EH (cell line): Measurements from ENCODE around the gene MYO18B.

Source experiments
- DNase-seq: peaks from one replicate; pipeline ENCODE4 v3.0.0-alpha.2; 2015; ENCODE audit warnings: low read depth

The MYO18B gene

GRCh38 chr22:25853501-25854284, 111.7 kb downstream of the MYO18B start:
- no peak for DNase-seq

DNA sequence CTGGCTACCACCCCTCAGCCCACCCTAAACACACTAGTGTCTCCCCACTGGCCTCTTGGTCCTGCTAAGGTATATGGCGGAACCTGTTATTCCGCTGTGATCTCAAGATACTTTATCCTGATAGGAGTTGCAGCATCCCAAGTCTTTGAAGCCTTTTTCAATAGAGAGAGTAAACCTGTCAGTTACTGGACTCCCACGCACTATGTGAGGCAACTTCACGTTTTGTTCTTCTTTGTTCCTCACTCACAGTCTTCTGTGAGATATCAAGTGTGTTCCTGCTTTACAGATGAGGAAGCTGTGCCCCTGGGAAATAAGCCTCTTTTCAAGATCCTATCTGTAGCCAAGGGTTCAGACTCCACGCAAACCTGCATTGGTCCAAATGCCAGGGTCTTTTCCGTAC, 127.8 kb downstream of the MYO18B start:
- DNase-seq: no peak

- no peak for DNase-seq
These were observed 132.3 kb downstream of the MYO18B start for GRCh38 chr22:25874327-25874726.

GRCh38 chr22:25875461-25875860, 133.5 kb downstream of the MYO18B start:
- DNase-seq: no peak

- no peak for DNase-seq
These were observed 134.9 kb downstream of the MYO18B start for GRCh38 chr22:25876871-25877270.

DNA sequence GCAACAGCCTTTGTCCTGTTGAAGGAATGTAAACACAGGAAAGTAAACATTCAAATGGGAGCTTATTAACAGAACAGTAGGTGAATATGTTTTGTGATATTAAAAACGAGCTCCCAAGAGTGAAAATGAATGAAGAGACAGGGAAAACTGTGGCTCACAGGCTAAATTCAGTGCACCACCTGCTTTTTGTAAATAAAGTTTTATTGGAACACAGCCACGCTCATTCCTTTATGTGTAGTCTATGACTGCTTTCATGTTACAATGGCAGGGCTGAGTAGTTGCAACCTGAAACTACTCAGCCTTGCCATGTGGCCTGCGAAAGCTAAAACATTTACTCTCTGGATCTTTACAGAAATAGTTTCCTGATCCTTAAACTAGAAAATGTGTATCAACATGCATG, 136.9 kb downstream of the MYO18B start:
- no peak for DNase-seq

DNA sequence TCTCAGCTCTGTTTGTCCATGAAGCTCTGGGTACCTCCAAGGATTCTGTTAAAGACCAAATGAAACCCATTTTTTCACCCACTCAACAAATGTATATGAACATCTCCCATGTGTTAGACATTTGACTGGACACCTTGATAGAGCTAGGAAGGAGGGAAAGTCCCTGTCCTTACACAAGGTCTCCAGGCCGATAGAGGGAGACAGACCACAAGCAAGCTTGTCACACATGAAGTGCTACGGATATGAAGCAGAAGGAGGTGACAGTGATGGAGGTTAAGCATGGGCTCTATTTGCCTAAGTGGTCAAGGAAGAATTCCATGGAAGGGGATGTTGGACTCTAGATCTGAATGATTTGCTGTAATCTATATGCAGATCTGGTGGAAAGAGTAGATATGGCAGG, 138.5 kb downstream of the MYO18B start:
- DNase-seq: no peak

DNA sequence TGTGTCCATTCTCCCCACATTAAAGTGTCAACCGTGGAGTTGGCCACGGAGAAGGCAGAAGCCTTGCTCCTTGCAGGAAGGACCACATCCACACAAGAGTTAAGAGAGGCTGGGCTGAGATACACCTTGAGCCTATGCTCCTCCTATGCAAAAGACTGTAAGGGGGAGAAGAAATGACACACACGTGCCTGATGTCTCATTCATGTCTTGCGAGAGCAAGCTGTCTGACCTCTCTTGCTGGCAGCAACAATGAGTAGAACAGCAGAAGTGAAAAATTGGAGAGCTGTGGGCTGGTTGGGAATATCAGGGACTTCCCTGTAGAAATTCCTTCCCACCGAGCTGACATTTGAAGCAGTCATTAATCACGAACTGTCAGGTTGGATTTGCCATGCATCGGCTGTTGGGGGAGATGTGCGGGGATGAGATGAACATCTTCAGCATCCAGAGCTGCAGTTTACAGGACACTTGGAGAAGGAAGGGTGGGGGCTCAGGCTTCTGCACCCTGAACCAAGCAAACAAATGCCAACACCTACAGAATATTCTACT, 139.3 kb downstream of the MYO18B start:
- no peak for DNase-seq

DNA sequence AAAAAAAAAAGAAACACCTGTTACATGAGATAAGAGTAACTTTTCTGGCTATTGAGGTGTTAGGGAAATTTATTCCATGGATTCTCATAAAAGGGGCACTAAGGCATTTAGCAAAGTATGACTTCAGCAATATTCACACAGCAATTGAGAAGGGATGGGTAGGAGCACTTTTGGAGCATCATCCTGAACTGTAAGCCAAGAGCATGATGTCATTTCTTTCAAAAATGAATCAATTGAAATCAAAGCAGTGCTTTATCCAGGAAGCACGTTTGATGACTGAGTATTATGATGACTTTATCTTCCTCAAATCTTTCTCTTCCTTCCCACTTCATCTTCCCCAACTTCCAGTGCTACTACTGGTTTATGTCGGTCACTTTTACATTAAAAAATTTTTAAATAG, 140.4 kb downstream of the MYO18B start:
- DNase-seq: no peak

DNA sequence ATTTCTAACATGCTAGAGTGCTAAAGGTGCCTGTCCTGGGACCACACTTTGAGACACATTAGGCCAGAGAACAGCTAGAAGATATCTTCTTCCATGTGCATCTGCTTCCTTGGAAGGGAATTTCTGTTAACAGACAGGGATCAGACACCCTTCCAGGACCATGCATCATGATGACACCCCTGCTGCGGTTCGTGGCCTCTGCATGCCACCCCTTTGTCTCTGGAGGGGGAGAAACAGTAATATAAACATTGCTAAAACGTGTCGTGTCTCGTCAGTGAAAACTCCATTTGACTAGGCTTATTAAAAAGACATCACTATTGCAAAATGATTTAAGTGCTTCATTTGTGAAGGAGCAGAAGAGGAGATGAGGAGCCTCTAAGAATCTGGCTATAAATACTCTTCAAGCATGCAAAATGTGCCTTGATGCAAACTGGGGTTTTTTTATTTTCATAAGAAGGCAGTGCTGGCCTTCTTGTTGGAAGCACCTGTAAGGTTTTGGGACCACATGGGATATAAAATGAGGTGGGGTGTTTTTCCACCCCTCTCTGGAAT, 141.6 kb downstream of the MYO18B start:
- DNase-seq: no peak

GRCh38 chr22:25884121-25884520, 142.1 kb downstream of the MYO18B start:
- no peak for DNase-seq

- no peak for DNase-seq
These were observed 146.5 kb downstream of the MYO18B start for GRCh38 chr22:25888399-25889054.

DNA sequence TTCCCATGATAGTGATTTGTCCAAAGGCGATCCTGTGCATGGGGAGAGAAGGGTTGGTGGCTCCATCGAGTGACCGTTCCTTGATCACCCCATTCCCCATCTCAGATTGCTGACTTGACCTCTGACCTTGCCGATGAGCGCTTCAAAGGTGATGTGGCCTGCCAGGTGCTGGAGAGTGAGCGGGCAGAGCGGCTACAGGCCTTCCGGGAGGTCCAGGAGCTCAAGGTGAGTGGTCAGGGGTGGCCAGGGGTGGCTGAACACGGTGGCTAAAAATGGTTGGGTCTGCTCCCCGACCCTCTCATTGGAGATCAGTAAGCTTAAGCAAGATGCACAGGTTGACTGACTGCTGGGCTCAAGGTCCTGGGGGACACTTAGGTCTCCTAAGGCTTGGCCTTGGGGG, 148.7 kb downstream of the MYO18B start:
- DNase-seq: no peak

DNA sequence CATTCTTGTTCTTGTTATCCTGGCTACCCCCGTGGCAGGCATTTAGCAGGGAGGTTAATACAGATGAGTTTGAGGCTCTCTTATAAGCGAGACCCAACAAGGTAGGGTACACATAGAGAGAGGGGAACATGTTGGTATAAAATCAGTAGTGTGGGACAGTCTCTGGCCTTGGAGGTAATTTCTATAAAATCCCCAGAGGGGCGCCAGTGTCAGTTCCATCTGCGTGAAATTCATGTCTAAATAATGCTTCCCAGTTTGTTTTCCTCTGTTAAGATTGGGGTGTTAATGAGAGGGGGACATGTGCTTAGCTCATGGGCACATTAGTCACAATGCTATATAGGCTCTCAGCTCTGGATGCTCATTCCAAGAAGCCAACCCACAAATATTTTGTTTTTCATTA, 150.7 kb downstream of the MYO18B start:
- DNase-seq: no peak

DNA sequence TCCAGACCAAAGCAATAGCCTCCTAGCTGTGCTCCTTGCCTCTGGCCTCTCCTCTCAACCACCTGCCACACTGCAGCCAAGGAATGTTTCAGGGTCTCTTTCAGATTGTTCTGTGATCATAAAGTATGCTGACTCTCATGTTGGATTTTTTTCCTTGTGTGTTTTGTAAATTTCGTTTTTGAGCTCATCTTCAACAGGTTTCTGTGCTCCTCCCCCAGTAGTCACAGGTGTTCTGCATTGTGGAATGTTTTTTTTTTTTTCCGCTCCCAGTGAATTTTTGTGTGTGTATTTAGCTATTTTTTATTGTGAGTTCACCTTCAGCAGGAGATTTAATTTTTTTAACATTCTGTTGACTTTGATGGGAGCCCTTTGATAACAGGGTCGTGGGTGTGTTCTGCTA, 153.7 kb downstream of the MYO18B start:
- no peak for DNase-seq

DNA sequence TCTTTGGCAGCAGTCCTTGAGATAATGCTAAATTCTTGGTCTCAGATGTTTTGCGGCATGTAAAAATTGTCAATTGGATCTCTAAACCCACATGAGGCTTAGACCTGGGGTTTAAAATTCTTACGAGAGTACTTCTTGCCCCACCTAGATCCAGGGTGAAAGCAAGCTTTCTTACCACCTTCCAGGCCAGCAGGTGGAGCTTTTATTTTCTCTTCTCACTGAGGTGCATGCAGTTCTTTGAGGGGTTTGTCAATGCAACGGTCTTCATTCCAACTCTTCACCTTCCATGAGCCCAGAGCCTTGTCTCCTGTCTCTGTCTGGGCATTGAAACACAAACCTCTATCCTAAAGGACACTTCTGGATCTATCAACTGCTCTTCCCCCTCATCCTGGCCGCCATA, 154.1 kb downstream of the MYO18B start:
- DNase-seq: no peak

GRCh38 chr22:25896592-25896991, 154.6 kb downstream of the MYO18B start:
- no peak for DNase-seq

DNA sequence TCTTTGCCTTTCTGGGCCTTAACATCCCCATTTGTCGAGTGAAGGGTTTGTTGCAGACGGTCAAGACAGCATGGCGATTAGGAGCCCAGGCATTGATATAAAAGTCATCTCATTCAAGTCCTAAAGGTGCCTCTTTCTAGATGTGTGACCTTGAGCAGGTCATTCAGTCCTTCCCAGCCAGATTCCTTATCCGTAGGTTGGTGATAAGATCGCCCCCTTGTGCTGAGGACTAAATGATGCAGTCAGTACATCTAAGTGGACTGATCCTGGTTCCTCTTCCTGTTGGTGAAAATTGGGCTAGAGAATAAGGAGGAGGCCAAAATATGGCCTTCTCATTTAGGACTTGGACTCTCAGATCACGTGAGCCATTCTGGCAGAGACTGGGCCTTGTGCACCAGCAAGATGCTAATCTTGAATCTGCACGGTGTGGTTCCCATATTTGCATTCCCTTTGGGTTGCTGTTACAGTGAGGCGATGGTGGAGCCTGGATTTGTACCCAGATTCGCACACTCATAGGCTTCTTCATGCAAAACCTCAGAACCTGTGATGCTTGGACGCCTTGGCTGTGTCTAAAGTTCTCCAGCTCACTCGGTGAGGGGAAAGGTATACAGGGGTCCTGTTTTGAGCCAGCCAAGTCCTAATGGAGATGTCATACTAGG, 156.8 kb downstream of the MYO18B start:
- no peak for DNase-seq

- DNase-seq: no peak
These were observed 157.6 kb downstream of the MYO18B start for GRCh38 chr22:25899566-25899965.

GRCh38 chr22:25900390-25900789, 158.4 kb downstream of the MYO18B start:
- no peak for DNase-seq

GRCh38 chr22:25900880-25901279, 158.9 kb downstream of the MYO18B start:
- DNase-seq: no peak

DNA sequence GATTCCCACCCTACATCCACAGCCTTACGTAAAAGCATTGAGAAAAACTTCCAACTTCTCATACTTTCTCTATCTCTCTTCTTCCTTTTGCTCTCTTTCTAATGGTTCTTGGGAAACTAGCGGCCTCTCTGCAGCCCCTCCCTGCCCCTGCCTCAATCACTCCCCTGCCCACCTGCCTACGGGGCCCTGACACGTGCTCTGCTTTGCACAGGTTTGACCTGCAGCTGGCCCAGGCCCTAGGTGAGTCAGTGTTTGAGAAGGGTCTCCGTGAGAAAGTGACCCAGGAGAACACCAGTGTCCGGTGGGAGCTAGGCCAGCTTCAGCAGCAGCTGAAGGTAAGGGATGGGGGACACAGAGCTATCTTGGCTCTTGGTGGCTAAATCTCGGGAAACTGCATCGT, 160.4 kb downstream of the MYO18B start:
- DNase-seq: no peak

- DNase-seq: no peak
These were observed 161.3 kb downstream of the MYO18B start for GRCh38 chr22:25903294-25903693.
